LoVo (cell line): ENCODE results near the gene PKN2.
"Not testable (repeated sequence)": the region's sequence is repeated elsewhere in the genome, so short reads cannot be mapped to it uniquely, and the experiment has no call there.

Experiments
- DNase-seq: peaks from one replicate; pipeline ENCODE4 v3.0.0-alpha.2; 2016; ENCODE audit warnings: low spot score

The PKN2 gene

GRCh38 chr1:88880717-88881116 lies 196.6 kb downstream of the PKN2 start:
- DNase-seq = not testable (repeated sequence)

GRCh38 chr1:88883156-88883555 lies 199.1 kb downstream of the PKN2 start:
- DNase-seq = no peak
